ENCODE data around the gene MYL2.

DNA sequence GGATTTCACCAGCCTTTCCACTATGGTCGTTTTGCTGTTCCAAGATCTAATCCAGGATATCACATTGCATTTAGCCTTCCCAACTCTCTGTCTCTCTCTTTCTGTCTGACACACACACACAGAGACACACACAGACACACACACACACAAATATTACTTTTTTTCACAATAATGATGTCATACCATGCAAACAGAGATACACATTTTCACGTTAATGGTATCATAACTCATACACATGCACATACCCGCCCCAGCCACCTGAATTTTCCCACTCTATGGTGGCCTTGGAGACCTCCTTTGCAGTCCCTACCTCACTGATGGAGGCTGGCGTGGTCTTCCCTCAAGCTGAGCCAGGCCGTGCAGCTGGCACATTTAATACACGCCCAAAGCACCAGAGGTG is 7.2 kb upstream of the MYL2 start:
- TF ChIP-seq EZH2phosphoT487 (IDR thresholded peaks at IDR 0.05; ENCODE audit: insufficient read depth, low read depth) = no peak
- no peak for TF ChIP-seq EZH2 (IDR thresholded peaks at IDR 0.05; ENCODE audit: insufficient read depth, poor library complexity, severe bottlenecking)
